WTC11 (cell line): ENCODE results near the gene TMEM215.
"Not testable (repeated sequence)": the region's sequence is repeated elsewhere in the genome, so short reads cannot be mapped to it uniquely, and the experiment has no call there.

Experiments used
- ATF3 ChIP-seq: sonication (generic); formaldehyde crosslinking; conservative IDR thresholded peaks from 2 replicates; pipeline ENCODE4 v1.8.1; 2022; ENCODE audit warnings: mild to moderate bottlenecking, missing genetic modification reagents
- CTCF ChIP-seq: fragments of 200-600 bp; IDR thresholded peaks from 2 replicates; pipeline ENCODE4 v1.8.0; 2022; ENCODE audit warnings: antibody characterized with exemption
- ZNF138 ChIP-seq: sonication (generic); formaldehyde crosslinking; conservative IDR thresholded peaks from 2 replicates; pipeline ENCODE4 v1.8.1; 2022; ENCODE audit warnings: mild to moderate bottlenecking, moderate library complexity, missing genetic modification reagents
- TF ChIP-seq, protein P1 (sequence below): sonication (generic); formaldehyde crosslinking; IDR thresholded peaks from 2 replicates; pipeline ENCODE4 v1.8.1; 2023; ENCODE audit warnings: mild to moderate bottlenecking, missing genetic modification reagents
- TF ChIP-seq, protein P2 (sequence below): sonication (generic); formaldehyde crosslinking; IDR thresholded peaks from 2 replicates; pipeline ENCODE4 v1.8.1; 2022; ENCODE audit warnings: low read depth, missing genetic modification reagents, borderline replicate concordance

- TF ChIP-seq CTCF; ZNF138 (CRISPR knock-in tag); ATF3: not testable (repeated sequence)
- TF ChIP-seq, protein P1, sequence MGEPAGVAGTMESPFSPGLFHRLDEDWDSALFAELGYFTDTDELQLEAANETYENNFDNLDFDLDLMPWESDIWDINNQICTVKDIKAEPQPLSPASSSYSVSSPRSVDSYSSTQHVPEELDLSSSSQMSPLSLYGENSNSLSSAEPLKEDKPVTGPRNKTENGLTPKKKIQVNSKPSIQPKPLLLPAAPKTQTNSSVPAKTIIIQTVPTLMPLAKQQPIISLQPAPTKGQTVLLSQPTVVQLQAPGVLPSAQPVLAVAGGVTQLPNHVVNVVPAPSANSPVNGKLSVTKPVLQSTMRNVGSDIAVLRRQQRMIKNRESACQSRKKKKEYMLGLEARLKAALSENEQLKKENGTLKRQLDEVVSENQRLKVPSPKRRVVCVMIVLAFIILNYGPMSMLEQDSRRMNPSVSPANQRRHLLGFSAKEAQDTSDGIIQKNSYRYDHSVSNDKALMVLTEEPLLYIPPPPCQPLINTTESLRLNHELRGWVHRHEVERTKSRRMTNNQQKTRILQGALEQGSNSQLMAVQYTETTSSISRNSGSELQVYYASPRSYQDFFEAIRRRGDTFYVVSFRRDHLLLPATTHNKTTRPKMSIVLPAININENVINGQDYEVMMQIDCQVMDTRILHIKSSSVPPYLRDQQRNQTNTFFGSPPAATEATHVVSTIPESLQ (CRISPR knock-in tag) = not testable (repeated sequence)
- TF ChIP-seq, protein P2, sequence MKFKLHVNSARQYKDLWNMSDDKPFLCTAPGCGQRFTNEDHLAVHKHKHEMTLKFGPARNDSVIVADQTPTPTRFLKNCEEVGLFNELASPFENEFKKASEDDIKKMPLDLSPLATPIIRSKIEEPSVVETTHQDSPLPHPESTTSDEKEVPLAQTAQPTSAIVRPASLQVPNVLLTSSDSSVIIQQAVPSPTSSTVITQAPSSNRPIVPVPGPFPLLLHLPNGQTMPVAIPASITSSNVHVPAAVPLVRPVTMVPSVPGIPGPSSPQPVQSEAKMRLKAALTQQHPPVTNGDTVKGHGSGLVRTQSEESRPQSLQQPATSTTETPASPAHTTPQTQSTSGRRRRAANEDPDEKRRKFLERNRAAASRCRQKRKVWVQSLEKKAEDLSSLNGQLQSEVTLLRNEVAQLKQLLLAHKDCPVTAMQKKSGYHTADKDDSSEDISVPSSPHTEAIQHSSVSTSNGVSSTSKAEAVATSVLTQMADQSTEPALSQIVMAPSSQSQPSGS (CRISPR knock-in tag) = not testable (repeated sequence)
These were observed 12.7 kb downstream of the TMEM215 start for GRCh38 chr9:32796015-32796414.
